Activated CD8-positive, alpha-beta memory T cell treated with anti-CD3 and anti-CD28 coated beads for 48 hours (primary cell): ENCODE results near the gene FLOT1.
"Not testable (repeated sequence)": the region's sequence is repeated elsewhere in the genome, so short reads cannot be mapped to it uniquely, and the experiment has no call there.

Experiments
- DNase-seq, 3 experiments: peaks; one replicate each; pipeline ENCODE4 v3.0.0-alpha.2; 2020; ENCODE audit warnings: low read depth in 2 of 3, low spot score in 2 of 3

Gene FLOT1

DNA sequence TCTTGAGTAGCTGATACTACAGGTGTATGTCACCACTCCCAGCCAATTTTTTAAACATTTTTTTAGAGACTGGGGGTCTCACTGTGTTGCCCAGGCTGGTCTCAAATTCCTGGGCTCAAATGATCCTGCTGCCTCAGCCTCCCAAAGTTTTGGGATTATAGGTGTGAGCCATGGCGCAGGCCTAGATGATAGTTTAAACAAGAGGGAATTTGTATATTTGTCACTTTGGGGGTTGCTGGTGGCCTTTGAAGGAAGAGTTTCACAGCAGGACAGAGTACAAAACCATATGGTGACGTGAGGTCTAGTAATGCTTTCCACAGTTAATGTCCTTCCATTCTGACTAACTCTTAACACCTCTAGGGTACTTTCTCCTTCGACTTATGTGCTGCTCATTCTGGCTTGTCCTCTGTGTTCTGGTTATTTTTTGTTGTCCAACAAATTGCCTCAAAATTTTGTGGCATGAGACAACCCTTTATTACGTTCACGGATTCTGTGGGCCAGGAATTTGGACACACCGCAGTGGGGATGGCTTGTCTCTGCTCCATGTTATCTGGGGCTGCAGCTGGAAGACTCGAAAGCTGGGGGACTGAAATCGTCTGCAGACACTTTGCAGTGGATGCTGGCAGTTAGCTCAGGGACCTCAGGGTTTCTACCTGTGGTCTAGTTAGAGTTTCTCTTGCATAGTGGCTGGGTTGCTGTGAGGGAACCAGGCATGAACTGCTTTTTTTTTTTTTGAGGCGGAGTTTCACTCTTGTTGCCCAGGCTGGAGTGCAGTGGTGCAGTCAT, 24.9 kb upstream of the FLOT1 start:
- no peak for DNase-seq

DNA sequence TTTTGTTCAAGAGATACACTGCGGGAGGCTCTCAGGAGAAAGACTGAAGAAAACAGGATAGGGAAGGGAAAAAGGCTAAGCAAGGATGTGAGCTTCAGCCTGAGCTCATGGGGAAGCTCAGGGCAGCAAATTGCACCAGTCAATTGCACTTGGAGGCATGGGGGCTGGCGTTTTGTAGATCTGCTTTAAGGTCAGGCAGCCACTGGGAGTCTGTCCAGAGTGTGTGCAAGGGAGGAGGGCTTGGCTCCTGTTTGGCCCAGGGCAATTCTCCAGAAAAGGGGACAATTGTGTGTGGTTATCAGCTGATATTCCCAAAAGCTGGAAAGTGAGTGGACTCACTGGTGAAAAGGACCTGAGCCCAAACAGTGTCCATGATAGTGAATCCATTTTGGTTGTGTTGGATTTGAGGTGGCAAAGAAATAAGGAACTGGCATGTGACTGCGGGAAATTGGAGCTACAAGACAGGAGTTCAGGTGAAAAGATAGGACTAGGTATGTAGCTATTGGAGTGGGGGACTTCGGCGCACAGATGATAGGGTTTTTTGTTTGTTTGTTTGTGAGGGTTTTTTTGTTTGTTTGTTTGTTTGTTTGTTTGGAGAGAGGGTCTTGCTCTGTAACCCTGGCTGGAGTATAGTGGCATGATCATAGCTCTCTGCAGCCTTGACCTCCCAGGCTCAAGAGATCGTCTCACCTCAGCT, 24.1 kb upstream of the FLOT1 start:
- DNase-seq = no peak

DNA sequence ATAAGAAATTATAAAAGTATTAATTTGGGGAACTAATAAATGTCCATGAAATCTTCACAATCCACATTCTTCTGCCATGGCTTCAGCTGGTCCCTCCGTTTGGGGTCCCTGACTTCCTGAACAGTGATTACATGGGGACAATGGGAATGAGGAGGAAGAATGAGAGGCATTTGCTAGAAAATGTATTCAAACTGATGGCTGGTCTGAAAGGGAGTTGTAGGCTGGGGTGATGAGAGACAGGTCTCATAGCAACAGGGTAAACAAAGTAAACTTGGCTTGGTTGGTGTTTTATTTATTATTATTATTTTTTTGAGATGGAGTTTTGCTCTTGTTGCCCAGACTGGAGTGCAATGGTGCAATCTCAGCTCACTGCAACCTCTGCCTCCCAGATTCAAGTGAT, 23.0 kb upstream of the FLOT1 start:
- DNase-seq = not testable (repeated sequence)

DNA sequence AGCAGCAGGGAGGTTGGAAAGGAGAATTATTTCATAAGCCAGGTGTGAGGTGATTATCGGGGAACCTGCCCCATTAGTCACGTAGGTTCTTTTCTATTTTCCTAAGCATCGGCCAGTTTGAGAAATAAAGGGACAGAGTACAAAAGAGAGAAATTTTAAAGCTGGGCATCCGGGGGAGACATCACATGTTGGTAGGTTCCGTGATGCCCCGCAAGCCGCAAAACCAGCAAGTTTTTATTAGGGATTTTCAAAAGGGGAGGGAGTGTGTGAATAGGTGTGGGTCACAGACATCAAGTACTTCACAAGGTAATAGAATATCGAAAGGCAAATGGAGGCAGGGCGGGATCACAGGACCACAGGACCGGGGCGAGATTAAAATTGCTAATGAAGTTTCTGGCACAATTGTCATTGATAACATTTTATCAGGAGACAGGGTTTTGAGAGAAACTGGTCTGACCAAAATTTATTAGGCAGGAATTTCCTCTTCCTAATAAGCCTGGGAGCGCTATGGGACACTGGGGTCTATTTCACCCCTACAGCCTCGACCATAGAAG, 22.1 kb upstream of the FLOT1 start:
- DNase-seq = not testable (repeated sequence)

DNA sequence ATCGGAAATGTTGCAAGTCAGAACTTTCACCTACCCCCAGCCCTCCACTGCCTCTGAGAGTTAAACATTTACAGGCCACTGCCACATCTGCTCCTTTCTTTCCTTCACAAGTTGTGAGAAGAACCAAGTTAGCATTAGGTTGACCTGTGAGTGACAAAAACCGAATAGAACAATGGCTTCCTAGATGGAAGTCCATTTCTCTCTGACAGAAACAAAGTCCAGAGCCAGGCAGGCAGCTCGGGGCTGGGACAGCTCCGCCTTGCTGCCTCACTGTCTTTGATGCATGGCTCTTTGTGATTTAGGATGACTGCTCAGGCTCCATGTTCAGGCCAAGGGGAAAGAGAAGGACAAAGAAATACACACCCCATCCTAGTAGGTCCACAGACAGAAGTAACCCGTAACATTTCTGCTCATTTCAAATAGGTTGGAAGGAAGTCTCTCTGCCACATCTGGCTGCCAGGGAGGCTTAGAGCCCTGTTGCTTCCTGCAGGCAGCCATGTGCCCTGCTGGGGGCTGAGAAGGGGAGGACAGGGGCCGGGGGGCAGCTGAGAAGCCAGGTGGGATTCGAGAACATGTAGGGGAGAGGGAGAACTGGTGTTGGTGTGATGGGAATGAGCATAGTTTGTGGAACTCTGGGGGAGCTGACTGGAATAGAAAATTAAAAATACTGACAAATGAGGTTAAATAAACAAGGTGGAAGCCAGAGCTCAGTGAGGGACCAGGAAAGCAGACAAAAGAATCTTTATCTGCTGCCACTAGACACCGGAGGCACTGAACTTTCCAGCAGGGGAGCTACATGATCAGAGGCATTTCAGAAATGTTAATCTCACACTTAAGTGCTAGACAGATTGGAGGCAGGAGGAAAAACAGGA, 21.4 kb upstream of the FLOT1 start:
- no peak for DNase-seq

DNA sequence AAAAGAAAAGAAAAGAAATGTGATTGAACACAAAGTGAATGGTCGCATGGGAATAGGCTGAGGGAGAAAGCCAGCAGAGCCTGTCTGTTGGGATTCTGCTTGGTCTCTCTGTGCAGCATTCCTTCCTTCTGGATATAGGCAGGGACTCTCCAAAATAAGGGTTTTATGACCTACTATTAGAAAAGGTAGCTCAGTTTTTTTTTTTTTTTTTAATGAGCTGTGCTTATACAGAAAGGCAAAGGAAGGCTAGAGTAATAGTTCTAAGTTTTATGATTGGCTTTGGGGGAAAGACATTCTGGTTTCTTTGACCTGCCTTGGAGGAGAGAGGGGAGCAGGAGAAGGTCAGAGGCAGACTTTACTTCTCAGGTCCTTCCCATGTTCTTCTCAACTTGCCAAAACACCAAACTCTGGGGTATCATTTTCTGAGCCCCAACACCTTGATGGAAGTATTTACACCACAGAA, 20.7 kb upstream of the FLOT1 start:
- DNase-seq = no peak

DNA sequence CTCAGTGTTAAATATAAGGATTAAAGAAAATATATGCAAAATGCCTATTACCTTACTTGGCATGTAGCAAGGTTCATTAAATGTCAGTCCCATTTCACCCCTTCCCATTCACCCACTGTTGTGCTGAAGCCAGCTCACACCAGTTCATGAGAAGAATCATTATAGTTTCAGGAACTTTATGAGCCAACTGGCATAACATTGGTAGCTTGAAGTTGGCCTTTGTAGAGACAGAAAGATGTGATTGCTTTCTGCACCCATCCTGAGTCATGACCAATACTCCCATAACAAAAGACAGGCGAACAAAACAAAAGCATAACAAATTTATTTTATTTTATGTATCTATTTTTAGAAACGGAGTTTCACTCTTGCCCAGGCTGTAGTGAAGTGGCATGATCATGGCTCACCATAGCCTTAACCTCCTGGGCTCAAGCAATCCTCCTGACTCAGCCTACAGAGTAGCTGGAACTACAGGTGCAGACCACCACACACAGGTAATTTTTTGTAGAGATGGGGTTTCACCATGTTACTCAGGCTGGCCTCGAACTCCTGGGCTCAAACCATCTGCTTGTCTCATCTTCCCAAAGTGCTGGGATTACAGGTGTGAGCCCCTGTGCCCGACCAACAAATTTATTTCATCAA, 19.4 kb upstream of the FLOT1 start:
- DNase-seq = no peak

DNA sequence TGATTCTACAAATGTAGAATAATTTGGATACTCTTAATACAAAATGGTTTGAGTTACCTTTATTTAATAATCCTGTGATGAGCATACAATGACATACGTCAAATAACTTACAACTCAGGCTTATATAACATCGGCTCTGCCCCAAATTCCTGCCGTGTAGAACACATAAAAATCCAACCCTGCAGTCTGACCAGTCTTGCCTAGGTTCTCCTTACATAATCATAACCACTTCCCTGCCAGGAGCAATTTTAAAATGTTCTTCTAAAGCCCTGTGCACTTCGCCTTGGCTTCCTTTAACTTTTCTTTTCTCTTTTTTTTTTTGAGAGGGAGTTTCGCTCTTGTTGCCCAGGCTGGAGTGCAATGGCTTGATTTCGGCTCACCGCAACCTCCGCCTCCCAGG, 18.1 kb upstream of the FLOT1 start:
- DNase-seq = no peak

DNA sequence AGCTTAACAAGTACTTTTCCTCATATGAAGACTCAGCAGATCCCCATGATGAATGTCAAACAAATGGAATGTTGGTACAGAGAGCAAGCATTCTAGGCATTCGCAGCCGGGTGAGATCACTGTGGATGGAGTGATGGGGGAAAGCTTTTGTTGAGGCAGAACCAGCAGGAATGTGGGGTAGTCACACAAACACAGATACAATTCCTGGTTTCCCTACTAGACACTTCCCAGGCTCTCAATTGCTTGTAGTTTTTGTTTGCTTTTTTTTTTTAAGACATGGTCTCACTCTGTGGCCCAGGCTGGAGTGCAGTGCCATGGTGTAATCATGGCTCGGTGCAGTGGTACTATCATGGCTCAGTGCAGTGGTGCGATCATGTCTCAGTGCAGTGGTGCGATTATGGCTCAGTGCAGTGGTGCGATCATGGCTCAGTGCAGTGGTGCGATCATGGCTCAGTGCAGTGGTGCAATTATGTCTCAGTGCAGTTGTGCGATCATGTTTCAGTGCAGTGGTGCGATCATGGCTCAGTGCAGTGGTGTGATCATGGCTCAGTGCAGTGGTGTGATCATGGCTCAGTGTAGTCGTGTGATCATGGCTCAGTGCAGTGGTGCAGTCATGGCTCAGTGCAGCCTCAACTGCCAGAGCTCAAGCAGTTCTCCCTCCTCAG, 17.2 kb upstream of the FLOT1 start:
- DNase-seq = no peak

DNA sequence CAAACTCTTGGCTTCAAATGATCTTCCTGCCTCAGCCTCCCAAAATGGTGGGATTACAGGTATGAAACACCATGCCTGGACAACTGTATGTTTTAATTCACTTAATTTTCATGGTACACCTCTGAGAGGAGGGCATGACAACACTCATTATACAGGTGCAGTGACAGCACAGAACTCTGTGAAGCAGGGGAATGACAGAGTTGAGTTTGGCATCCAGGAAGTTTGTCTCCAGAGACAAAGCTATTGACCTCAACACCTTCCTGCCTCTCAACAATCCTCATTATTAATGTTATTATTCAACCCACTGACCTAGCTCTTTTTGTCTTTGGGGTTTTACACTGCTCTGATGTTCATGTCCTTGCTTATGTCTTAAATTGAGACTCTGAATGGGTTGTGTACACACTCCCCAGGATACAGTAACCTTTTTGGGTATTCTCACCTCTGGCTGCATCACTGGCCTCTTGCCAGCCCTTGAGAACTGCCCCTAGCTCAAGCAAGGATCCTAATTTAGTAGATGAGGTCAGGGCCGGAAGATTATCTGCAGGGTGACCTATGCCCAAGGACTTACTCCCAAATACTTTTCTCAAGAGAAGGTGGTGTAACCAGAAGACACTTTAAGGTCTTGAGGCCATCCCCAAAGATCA, 14.9 kb upstream of the FLOT1 start:
- no peak for DNase-seq

DNA sequence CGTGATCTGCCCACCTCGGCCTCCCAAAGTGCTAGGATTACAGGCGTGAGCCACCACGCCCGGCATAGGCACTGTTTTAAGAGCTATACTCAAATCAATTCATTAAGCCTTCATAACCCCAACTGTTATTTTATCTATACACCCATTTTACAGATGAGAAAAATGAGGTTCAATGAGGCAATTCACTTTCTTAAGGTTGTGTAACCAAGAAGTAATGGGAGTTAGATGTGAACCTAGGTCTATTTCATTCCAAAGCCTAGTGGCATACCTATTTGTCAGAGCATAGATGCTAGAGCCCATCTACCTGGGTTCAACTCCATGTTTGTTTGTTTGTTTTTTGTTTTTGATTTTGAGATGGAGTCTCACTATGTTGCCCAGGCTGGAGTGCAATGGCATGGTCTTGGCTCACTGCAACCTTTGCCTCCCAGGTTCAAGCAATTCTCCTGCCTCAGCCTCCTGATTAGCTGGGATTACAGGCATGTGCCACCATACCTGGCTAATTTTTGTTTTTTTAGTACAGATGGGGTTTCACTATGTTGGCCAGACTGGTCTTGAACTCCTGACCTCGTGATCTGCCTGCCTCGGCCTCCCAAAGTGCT, 14.0 kb upstream of the FLOT1 start:
- not testable (repeated sequence) for DNase-seq

DNA sequence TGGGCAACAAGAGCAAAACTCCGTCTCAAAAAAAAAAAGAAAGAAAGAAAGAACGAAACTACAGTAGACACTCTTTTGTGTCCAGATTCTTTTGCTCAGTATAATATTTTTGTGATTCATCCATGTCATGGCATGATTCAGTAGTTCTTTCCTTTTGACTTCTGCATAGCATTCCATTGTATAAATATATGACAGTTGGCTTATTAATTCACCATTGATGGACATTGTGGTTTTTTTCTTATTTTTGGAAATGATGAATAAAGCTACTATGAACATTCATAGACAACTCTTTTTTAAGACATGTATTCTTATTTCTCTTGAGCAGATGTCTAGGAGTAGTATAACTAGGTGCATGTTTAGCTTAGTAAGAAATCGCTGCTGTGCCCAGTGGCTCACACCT, 12.1 kb upstream of the FLOT1 start:
- no peak for DNase-seq

DNA sequence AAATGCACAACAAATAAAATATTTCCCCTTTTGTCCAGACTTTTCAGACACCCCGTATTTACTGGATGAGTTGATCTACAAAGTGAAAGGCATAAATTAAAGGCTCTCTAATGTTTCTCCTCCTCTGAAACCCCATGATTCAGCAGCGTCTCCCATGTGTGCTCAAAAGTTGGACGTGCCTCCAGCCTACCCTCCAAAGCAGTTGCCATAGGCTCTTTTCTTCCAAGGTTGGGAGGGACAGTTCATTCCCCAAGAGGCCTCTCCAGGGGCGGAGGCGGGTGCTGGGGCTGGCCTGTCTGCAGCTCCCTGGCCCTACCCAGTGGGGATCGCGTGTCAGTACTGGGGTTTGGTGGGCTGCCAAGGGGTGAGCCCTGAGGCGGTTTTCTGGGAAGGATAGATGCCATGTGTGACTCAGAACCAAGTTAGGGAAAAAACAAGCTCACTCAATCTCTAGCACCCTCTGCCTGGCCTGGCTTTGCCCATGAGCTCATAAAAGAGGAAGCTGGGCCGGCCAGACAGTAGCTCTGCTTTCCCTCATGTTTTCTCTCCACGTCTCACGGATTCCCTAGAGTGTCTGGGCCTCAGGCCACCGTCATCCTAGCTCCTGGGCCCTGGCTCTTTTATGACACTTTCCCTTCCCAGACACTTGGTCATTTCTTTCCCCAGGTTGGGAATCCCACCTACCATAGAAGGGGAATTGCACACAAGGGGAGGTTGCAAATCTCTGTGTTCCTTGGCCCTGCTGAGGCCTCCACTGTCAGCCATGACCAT, 9.9 kb upstream of the FLOT1 start:
- DNase-seq = no peak

DNA sequence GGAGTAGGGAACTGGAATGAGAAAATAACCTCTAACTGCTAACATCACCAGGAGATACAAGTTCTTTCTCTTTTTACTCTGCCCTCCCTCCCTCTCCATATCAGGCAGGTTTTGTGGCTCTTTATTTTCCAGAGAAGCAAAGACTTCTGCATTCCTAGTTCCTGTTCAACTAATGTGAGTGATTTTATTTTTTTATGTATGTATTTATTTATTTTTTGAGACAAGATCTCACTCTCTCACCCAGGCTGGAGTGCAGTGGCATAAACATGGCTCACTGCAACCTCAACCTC, 7.8 kb upstream of the FLOT1 start:
- no peak for DNase-seq

DNA sequence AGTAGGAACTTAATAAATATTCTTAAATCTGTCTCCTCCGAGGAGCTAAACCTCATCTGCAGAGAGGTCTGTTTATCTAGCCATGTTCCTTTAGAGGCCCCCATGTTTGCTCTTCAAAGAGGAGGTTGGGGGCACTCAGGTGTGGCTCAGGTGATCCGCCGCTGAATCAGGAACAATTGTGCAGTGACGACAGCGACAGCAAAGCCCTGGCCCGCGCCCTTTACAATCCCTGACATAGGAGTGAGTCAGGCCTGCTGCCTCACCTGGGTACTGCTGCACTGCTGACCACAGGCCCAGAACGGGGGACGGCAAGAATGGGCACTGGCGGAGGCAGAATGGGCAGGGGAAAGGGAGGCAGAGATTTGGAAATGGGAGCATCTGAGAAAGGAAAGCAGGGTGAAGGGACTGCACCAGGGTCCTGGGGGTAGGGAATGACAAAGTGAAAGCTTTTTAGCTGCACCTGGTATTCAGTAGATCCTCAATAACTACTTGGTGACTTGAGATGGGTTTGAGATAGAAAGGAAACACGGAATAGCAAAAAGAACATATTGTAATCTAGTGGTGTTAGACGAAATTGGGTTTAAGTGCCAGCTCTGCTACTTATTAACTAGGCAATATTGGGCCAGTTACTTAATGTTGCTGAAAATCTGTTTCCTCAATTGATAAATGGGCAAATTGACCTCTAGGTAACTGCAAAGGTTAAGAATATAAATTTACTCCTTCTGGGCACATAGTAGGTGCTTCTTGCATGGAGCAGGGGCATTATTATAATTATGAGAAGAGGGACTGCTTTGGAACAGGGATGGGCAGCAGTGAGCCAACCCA, 7.3 kb upstream of the FLOT1 start:
- DNase-seq = no peak

DNA sequence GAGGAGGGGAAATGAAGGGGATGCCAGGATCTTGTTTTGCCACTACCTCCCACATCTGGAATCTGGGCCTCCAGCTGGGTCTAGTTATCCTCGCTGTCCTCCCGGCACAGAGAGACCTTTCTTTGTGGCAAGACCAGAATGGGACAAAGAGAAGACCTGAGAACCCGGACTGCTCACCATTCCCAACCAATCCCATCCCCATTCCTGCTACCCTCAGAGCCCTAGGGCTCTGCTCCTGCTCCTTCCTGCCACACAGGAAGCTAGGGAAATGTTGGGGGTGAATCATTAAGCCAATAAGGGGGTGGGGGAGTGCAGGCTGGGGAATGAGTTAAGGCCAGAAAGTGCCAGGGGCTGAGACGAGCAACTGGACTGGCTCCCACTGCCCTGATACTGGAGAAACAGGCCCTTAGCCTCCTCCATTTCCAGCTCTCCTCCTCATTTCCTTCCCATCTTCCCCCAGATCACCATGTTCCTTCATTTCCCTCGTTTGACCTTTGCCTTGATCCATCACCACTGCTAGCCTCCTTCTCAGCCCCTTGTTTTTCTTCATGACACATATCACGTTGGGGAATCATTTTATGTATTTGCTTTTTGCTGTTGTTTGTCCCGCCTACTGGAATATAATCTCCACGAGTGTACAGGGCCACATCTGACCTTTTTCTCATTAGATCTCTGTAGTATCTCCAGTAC, 6.5 kb upstream of the FLOT1 start:
- DNase-seq = no peak
